ENCODE results near the gene REV1. TPM values are rescaled to one million over a fixed set of nuclear protein-coding genes. Genes with fewer than 3 reads are reported as not detected.

REV1 gene
- total and polyA plus RNA-seq, 2 of the 8 experiments (the other 6 are each of a cell fraction or from before 2014, with no cell fraction given): 16.6 to 34.3 TPM

DNA sequence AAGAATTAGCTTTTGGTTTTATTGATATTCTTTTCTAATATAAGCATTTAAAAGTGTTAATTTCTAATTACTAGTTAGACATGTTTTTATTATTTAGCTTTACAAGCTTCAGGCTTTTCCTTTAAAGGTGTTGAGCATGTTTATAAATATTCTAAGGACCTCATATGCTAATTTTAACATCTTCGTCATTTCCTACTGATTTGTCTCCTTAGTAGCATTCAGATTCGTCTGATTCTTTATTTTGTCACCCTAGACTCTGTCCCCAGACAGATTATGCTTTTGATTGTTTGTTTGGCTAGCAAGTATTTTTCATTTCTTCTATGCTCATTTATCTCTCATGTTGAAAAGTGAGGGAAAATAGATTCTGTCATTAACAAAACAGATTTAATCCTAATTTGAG is 100.9 kb downstream of the REV1 start:
- no peak overlapping the region for H2AFZ ChIP-seq (ENCODE audit: low read length)
- H2BK120ac ChIP-seq (replicated peaks; ENCODE audit: low read depth, low read length): no peak overlapping the region
- H3K27ac ChIP-seq (ENCODE audit: low read depth, low read length): no peak overlapping the region
- POLR2A ChIA-PET (ENCODE audit: partially characterized antibody): interaction anchor here (1.6 kb wide), 1 partner anchor 10 kb away, joined by 4 read pairs; no protein-coding TSS in a partner anchor
- H3K9ac ChIP-seq (replicated peaks in 1 of 4; ENCODE audit: extremely low read depth in 1 of 4, low read depth in 3 of 4, low read length in 3 of 4): no peak overlapping the region
- no peaks in the 10 kb centered on the region for H3K27me3 ChIP-seq (replicated peaks in 1 of 4; ENCODE audit: control insufficient read depth in 3 of 4, extremely low read depth in 1 of 4, insufficient read depth in 3 of 4, low read length in 3 of 4)
- no peak overlapping the region for H3K4ac ChIP-seq (replicated peaks; ENCODE audit: insufficient read length, low read depth, low read length)
- H3K23me2 ChIP-seq (ENCODE audit: low read depth, low read length): no peaks in the 10 kb centered on the region; the same call in 1 of the 2 replicates
- H2BK5ac ChIP-seq (ENCODE audit: low read depth, low read length): no peak overlapping the region
- H3K23ac ChIP-seq (ENCODE audit: insufficient read length): no peak overlapping the region
- CTCF ChIA-PET (ENCODE audit: partially characterized antibody): interaction anchor here (1.2 kb wide), 1 partner anchor 872 kb away, joined by 3 read pairs; no protein-coding TSS in a partner anchor
- H4K91ac ChIP-seq (replicated peaks; ENCODE audit: insufficient read length, low read length): no peak overlapping the region
- H3K56ac ChIP-seq (replicated peaks; ENCODE audit: insufficient read length, low read depth, low read length): no peak overlapping the region
- no peak overlapping the region for H2BK12ac ChIP-seq (ENCODE audit: low read depth, low read length)
- no peak overlapping the region for H2BK15ac ChIP-seq (ENCODE audit: low read length)
- H3K79me2 ChIP-seq (ENCODE audit: control insufficient read depth in 1 of 2, insufficient read depth in 2 of 2, low read length in 2 of 2): 0 out of 4 replicates have a peak, but pooled peaks cover 0 to 2% of the 10 kb centered on the region in 2 experiments
- peaks cover 2 to 46% (median 24%) of the 10 kb centered on the region in 4 experiments; a peak in 7 of 8 replicates for H3K36me3 ChIP-seq (ENCODE audit: control insufficient read depth in 2 of 4, insufficient read depth in 4 of 4, low read length in 3 of 4)
- H3K4me2 ChIP-seq (ENCODE audit: insufficient read depth in 1 of 2, low read depth in 2 of 2, low read length in 2 of 2): no peak overlapping the region
- FAIRE-seq: no peak
- H4K20me1 ChIP-seq (replicated peaks in 1 of 2; ENCODE audit: control insufficient read depth in 1 of 2, insufficient read depth in 2 of 2, low read length in 2 of 2): no peaks in the 10 kb centered on the region
- H3K79me1 ChIP-seq (ENCODE audit: low read depth, low read length): no peaks in the 10 kb centered on the region
- no peak overlapping the region for H3K18ac ChIP-seq (ENCODE audit: extremely low read depth, low read length)
- H4K5ac ChIP-seq (ENCODE audit: insufficient read length, low read depth, low read length): no peak overlapping the region
- H2AK5ac ChIP-seq (ENCODE audit: low read depth, low read length): no peak overlapping the region
- no peak for DNase-seq (ENCODE audit: low read depth in 1 of 2, low spot score in 2 of 2)
- no peaks in the 10 kb centered on the region for H3K9me3 ChIP-seq (ENCODE audit: insufficient read depth in 2 of 2, low read depth in 1 of 2, low read length in 1 of 2)
- no peak overlapping the region for H3K4me3 ChIP-seq (ENCODE audit: extremely low read depth in 1 of 4, insufficient read depth in 2 of 4, low read depth in 3 of 4, low read length in 4 of 4)
- H3K4me1 ChIP-seq (replicated peaks in 1 of 4; ENCODE audit: control insufficient read depth in 3 of 4, insufficient read depth in 4 of 4, low read length in 3 of 4): no peaks in the 10 kb centered on the region
- no peak overlapping the region for H4K8ac ChIP-seq (ENCODE audit: extremely low read depth, insufficient read depth, low read length)
- 86% methylated on average over 2 of the region's 2 CpGs; no CpG with 5 or more reads in 1 of the 2 experiments for WGBS, 2 experiments (ENCODE audit: extremely low coverage in 1 of 2, insufficient coverage in 1 of 2, insufficient read length in 1 of 2, insufficient replicate concordance in 2 of 2, low coverage in 1 of 2, low lambda C conversion rate in 2 of 2, missing lambda C conversion rate in 1 of 2)
- no peak overlapping the region for H2BK20ac ChIP-seq (ENCODE audit: low read length)
- no peak overlapping the region for H3K14ac ChIP-seq (ENCODE audit: insufficient read length)

All from H1 (cell line).